Loucy (cell line): ENCODE data around the gene LAMTOR4.
A peak's percentile ranks its signal among the peaks of the same experiment; 100 is the strongest.
"Not testable (repeated sequence)": the region's sequence is repeated elsewhere in the genome, so short reads cannot be mapped to it uniquely, and the experiment has no call there.

Experiments
- H2AFZ ChIP-seq: fragments of 200-600 bp; sonication (generic); 2 replicates; pipeline ENCODE4 v1.6.0; 2016; ENCODE audit warnings: antibody characterized with exemption, mild to moderate bottlenecking, low read length, moderate library complexity
- H3F3A ChIP-seq: fragments of 200-600 bp; 2 replicates; pipeline ENCODE4 v1.6.0; 2016; ENCODE audit warnings: antibody characterized with exemption, low read depth, mild to moderate bottlenecking
- H3K27me3 ChIP-seq: fragments of 200-600 bp; sonication (generic); 2 replicates; pipeline ENCODE4 v1.6.1; 2014; ENCODE audit warnings: low read length, mild to moderate bottlenecking; ENCODE audit not compliant: insufficient read depth, poor library complexity, severe bottlenecking
- H3K36me3 ChIP-seq: fragments of 200-600 bp; sonication (generic); 2 replicates; pipeline ENCODE4 v1.6.1; 2016; ENCODE audit warnings: low read length; ENCODE audit not compliant: insufficient read depth
- H3K4me1 ChIP-seq: fragments of 200-600 bp; sonication (generic); 2 replicates; pipeline ENCODE4 v1.5.1; 2014; ENCODE audit warnings: low read length, mild to moderate bottlenecking; ENCODE audit not compliant: insufficient read depth, poor library complexity, severe bottlenecking
- H3K4me2 ChIP-seq: fragments of 200-600 bp; sonication (generic); 2 replicates; pipeline ENCODE4 v1.6.0; 2014; ENCODE audit warnings: antibody characterized with exemption, low read length, low read depth, mild to moderate bottlenecking; ENCODE audit not compliant: poor library complexity, severe bottlenecking
- H3K4me3 ChIP-seq: fragments of 200-600 bp; sonication (generic); 2 replicates; pipeline ENCODE4 v1.5.1; 2014; ENCODE audit warnings: low read length, mild to moderate bottlenecking, mixed read lengths; ENCODE audit not compliant: poor library complexity, severe bottlenecking
- H3K79me2 ChIP-seq: fragments of 200-600 bp; sonication (generic); 2 replicates; pipeline ENCODE4 v1.6.1; 2014; ENCODE audit warnings: low read length; ENCODE audit not compliant: insufficient read depth
- H3K9ac ChIP-seq: fragments of 200-600 bp; sonication (generic); 2 replicates; pipeline ENCODE4 v1.6.0; 2014; ENCODE audit warnings: mild to moderate bottlenecking, low read depth, low read length, moderate library complexity; ENCODE audit not compliant: poor library complexity, severe bottlenecking
- H3K9me2 ChIP-seq: fragments of 200-600 bp; sonication (generic); replicated peaks from 2 replicates; pipeline ENCODE4 v1.6.1; 2016; ENCODE audit warnings: low read depth, low read length, mixed read lengths
- H3K9me3 ChIP-seq: fragments of 200-600 bp; sonication (generic); 2 replicates; pipeline ENCODE4 v1.6.1; 2014; ENCODE audit warnings: mild to moderate bottlenecking, antibody characterized with exemption, low read length, low read depth; ENCODE audit not compliant: insufficient read depth
- H4K20me1 ChIP-seq: fragments of 200-600 bp; sonication (generic); 2 replicates; pipeline ENCODE4 v1.6.0; 2014; ENCODE audit warnings: antibody characterized with exemption, low read length, mild to moderate bottlenecking; ENCODE audit not compliant: insufficient read depth, poor library complexity, severe bottlenecking
- CTCF ChIP-seq: fragments of 200-600 bp; sonication (generic); conservative IDR thresholded peaks from 2 replicates; pipeline ENCODE4 v1.5.1; 2014; ENCODE audit warnings: mild to moderate bottlenecking, antibody characterized with exemption, low read length
- EZH2phosphoT487 ChIP-seq: fragments of 200-600 bp; IDR thresholded peaks from 2 replicates; pipeline ENCODE4 v1.6.1; 2018; ENCODE audit warnings: antibody characterized with exemption, mild to moderate bottlenecking, moderate library complexity, borderline replicate concordance

Gene LAMTOR4

GRCh38 chr7:100127866-100128636, 20.7 kb upstream of the LAMTOR4 start:
- peak overlapping the region; percentile 84 for H2AFZ ChIP-seq
- H3K27me3 ChIP-seq: no peaks in the 10 kb centered on the region
- peaks cover 25% of the 10 kb centered on the region for H3K79me2 ChIP-seq
- no peaks in the 10 kb centered on the region for H3K9me3 ChIP-seq
- H3K4me2 ChIP-seq: peak overlapping the region; percentile 98
- peak overlapping the region; percentile 95 for H3K4me3 ChIP-seq
- no peaks in the 10 kb centered on the region for H3K9me2 ChIP-seq
- no peaks in the 10 kb centered on the region for H3K36me3 ChIP-seq
- H4K20me1 ChIP-seq: no peaks in the 10 kb centered on the region
- no peaks in the 10 kb centered on the region; the same call in 1 of the 2 replicates for H3F3A ChIP-seq
- H3K4me1 ChIP-seq: peaks cover 25% of the 10 kb centered on the region
- TF ChIP-seq EZH2phosphoT487 (no peak), CTCF (no peak)
- H3K9ac ChIP-seq: peak overlapping the region; percentile 97

DNA sequence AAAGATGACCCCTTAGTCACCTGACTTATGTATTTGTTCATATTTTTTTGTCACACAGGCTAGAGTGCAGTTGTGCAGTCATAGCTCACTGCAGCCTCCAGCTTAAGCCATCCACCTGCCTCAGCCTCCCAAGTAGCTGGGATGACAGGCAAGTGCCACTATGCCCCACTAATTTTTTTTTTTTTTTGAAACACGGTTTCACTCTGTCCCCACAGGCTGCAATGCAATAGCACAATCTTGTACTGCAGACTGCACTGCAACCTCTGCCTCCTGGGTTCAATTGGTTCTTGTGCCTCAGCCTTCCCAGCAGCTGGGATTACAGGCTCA, 20.1 kb upstream of the LAMTOR4 start:
- Histone ChIP-seq H3K4me2 (peak overlapping the region; percentile 98), H3K9ac (peak overlapping the region; percentile 97)

DNA sequence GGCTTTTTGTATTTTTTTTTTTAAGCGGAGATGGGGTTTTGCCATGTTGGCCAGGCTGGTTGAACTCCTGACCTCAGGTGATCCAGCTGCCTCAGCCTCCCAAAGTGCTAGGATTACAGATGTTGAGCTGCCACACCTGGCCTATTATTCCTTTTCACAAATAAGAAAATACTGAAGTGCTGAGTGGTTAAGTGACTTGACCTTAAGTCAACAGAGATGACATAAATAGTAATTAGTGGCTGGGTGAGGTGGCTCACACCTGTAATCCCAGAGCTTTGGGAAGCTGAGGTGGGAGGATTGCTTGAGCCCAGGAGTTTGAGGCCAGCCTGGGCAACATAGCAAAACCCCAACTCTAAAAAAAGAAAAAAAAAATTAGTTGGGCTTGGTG, 18.5 kb upstream of the LAMTOR4 start:
- not testable (repeated sequence) for H3K27me3 ChIP-seq, H3K4me2 ChIP-seq, H2AFZ ChIP-seq

More for the DNA sequence above, 20.1 kb upstream of the LAMTOR4 start:
- Histone ChIP-seq H3F3A (no peaks in the 10 kb centered on the region; the same call in 1 of the 2 replicates), H3K9me2 (no peaks in the 10 kb centered on the region), H3K36me3 (no peaks in the 10 kb centered on the region), H3K27me3 (no peaks in the 10 kb centered on the region), H4K20me1 (no peaks in the 10 kb centered on the region), H3K4me3 (peak overlapping the region; percentile 95), H2AFZ (no peak overlapping the region), H3K79me2 (peaks cover 25% of the 10 kb centered on the region), H3K4me1 (peaks cover 25% of the 10 kb centered on the region), H3K9me3 (no peaks in the 10 kb centered on the region)
- TF ChIP-seq CTCF: no peak

More for the DNA sequence above, 18.5 kb upstream of the LAMTOR4 start:
- H3F3A ChIP-seq, H3K4me3 ChIP-seq, H3K36me3 ChIP-seq, H3K9me3 ChIP-seq, H3K9me2 ChIP-seq, H3K9ac ChIP-seq, H4K20me1 ChIP-seq: not testable (repeated sequence)
- Histone ChIP-seq H3K4me1 (peaks cover 17% of the 10 kb centered on the region), H3K79me2 (peaks cover 13% of the 10 kb centered on the region)
